ENCODE data around the gene KDR.

KDR gene

GRCh38 chr4:55107054-55107453, 18.3 kb downstream of the KDR start:
- H3K9ac ChIP-seq (ENCODE audit: low read depth, low read length) = no peak overlapping the region
- no peak overlapping the region for H3K4me2 ChIP-seq (ENCODE audit: insufficient read depth, low read length)
- no peaks in the 10 kb centered on the region for H3K36me3 ChIP-seq (ENCODE audit: insufficient read depth, low read length)
- H2AFZ ChIP-seq (ENCODE audit: low read depth, low read length) = no peak overlapping the region
- H3K27me3 ChIP-seq (ENCODE audit: insufficient read depth, low read length, poor library complexity) = no peaks in the 10 kb centered on the region
- no peaks in the 10 kb centered on the region for H3K9me3 ChIP-seq (ENCODE audit: insufficient read depth, low read length, severe bottlenecking)
- no peak overlapping the region for H3K4me3 ChIP-seq (ENCODE audit: low read depth in 1 of 2, low read length in 2 of 2)
- H3K27ac ChIP-seq (ENCODE audit: low read length) = no peak overlapping the region
- no peaks in the 10 kb centered on the region for H4K20me1 ChIP-seq (ENCODE audit: insufficient read depth, low read length)
- DNase-seq (no peak), ATAC-seq (ENCODE audit: insufficient read depth, low read depth) (no peak)
- TF ChIP-seq CTCF (IDR thresholded peaks at IDR 0.05; ENCODE audit: borderline replicate concordance, extremely low read depth, low read length, poor library complexity, severe bottlenecking) = no peak
- no peak for TF ChIP-seq EZH2 (IDR thresholded peaks at IDR 0.05; ENCODE audit: borderline replicate concordance, low read depth, low read length, severe bottlenecking)
- H3K4me1 ChIP-seq (ENCODE audit: insufficient read depth, low read length) = no peaks in the 10 kb centered on the region
- H3K79me2 ChIP-seq (ENCODE audit: insufficient read depth, low read length) = no peaks in the 10 kb centered on the region

DNA sequence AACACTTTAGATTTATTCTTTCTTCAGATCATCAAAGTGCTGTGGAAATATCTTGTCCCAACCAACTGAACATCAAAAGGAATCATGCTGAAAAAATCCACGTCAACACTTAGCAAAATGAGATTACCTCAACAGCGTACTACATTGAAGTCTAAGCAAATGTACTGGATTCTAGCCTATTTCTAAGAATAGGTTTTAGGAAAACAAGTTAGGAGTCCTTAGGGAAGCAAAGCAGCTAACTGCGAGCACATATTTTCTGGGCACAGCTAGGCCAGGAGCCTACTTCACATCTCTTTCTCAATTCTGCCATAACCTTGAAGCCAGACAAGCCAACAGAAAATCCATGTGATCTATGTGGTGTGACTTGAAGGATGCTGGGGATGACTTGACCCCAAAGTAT, 22.2 kb downstream of the KDR start:
- Histone ChIP-seq H3K27me3 (ENCODE audit: insufficient read depth, low read length, poor library complexity) (no peaks in the 10 kb centered on the region), H3K36me3 (ENCODE audit: insufficient read depth, low read length) (no peaks in the 10 kb centered on the region)
- no peak for TF ChIP-seq CTCF (IDR thresholded peaks at IDR 0.05; ENCODE audit: borderline replicate concordance, extremely low read depth, low read length, poor library complexity, severe bottlenecking)
- TF ChIP-seq EZH2 (IDR thresholded peaks at IDR 0.05; ENCODE audit: borderline replicate concordance, low read depth, low read length, severe bottlenecking) = no peak

DNA sequence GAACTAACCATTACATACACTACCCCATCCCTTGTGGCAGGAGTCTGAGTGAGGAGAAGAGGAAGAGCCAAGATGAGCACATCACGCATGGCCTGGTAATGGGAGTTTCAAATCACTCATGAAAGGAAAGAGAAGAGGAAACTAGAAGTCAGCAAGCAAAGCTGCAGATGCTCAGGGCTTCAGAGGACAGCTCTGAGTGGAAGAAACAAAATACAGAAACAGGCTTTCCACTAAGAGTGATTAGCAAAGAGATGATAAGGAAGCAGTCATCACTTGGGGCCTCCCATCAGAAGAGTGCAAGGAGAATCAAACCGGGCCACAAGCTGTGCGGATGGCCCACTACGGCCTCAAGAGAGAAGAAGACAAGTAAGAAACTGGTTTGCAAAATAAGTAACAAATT, 25.6 kb downstream of the KDR start:
- H3K9ac ChIP-seq (ENCODE audit: low read depth, low read length) = no peak overlapping the region
- no peak overlapping the region for H2AFZ ChIP-seq (ENCODE audit: low read depth, low read length)
- H3K79me2 ChIP-seq (ENCODE audit: insufficient read depth, low read length) = no peaks in the 10 kb centered on the region
- H3K27me3 ChIP-seq (ENCODE audit: insufficient read depth, low read length, poor library complexity) = no peaks in the 10 kb centered on the region
- H3K9me3 ChIP-seq (ENCODE audit: insufficient read depth, low read length, severe bottlenecking) = no peaks in the 10 kb centered on the region
- no peak for TF ChIP-seq CTCF (IDR thresholded peaks at IDR 0.05; ENCODE audit: borderline replicate concordance, extremely low read depth, low read length, poor library complexity, severe bottlenecking)
- no peak for TF ChIP-seq EZH2 (IDR thresholded peaks at IDR 0.05; ENCODE audit: borderline replicate concordance, low read depth, low read length, severe bottlenecking)
- no peaks in the 10 kb centered on the region for H4K20me1 ChIP-seq (ENCODE audit: insufficient read depth, low read length)
- H3K36me3 ChIP-seq (ENCODE audit: insufficient read depth, low read length) = no peaks in the 10 kb centered on the region
- no peak overlapping the region for H3K27ac ChIP-seq (ENCODE audit: low read length)
- no peak for ATAC-seq (ENCODE audit: insufficient read depth, low read depth)
- no peak overlapping the region for H3K4me2 ChIP-seq (ENCODE audit: insufficient read depth, low read length)
- no peak for DNase-seq
- no peak overlapping the region for H3K4me3 ChIP-seq (ENCODE audit: low read depth in 1 of 2, low read length in 2 of 2)
- no peaks in the 10 kb centered on the region for H3K4me1 ChIP-seq (ENCODE audit: insufficient read depth, low read length)

More for the DNA sequence above, 22.2 kb downstream of the KDR start:
- H3K4me1 ChIP-seq (ENCODE audit: insufficient read depth, low read length) = no peaks in the 10 kb centered on the region
- H3K27ac ChIP-seq (ENCODE audit: low read length) = no peak overlapping the region
- no peak overlapping the region for H3K4me3 ChIP-seq (ENCODE audit: low read depth in 1 of 2, low read length in 2 of 2)
- no peak for ATAC-seq (ENCODE audit: insufficient read depth, low read depth)
- no peak overlapping the region for H3K9ac ChIP-seq (ENCODE audit: low read depth, low read length)
- H3K9me3 ChIP-seq (ENCODE audit: insufficient read depth, low read length, severe bottlenecking) = no peaks in the 10 kb centered on the region
- no peaks in the 10 kb centered on the region for H3K79me2 ChIP-seq (ENCODE audit: insufficient read depth, low read length)
- no peak overlapping the region for H3K4me2 ChIP-seq (ENCODE audit: insufficient read depth, low read length)
- DNase-seq = no peak
- no peaks in the 10 kb centered on the region for H4K20me1 ChIP-seq (ENCODE audit: insufficient read depth, low read length)
- no peak overlapping the region for H2AFZ ChIP-seq (ENCODE audit: low read depth, low read length)

All from DND-41 (cell line).